Gastroesophageal sphincter (tissue), 3 donors: ENCODE results near the gene FOSL2.

Experiments
- CTCF ChIP-seq, 4 experiments: fragments of 200-600 bp in 2 of 4; fragments of 450-650 bp in 2 of 4; sonication (generic) in 1 of 4; IDR thresholded peaks; one replicate each; pipeline ENCODE4 v1.5.1; 2017 to 2019; ENCODE audit warnings: antibody characterized with exemption in 4 of 4, mild to moderate bottlenecking in 2 of 4, moderate library complexity in 2 of 4
- POLR2A ChIP-seq, 2 donors: fragments of 450-650 bp; IDR thresholded peaks; one replicate each; pipeline ENCODE4 v1.6.1; 2017; ENCODE audit warnings: antibody characterized with exemption in 2 of 2, mild to moderate bottlenecking in 2 of 2, moderate library complexity in 1 of 2

GRCh38 chr2:28450901-28451565 is 58.4 kb downstream of the FOSL2 start:
- TF ChIP-seq CTCF (IDR thresholded peaks at IDR 0.05) (no peak), POLR2A (IDR thresholded peaks at IDR 0.05) (no peak)
